ENCODE results near the gene MINDY4.

Gene MINDY4

GRCh38 chr7:30874656-30875302 lies 103.6 kb downstream of the MINDY4 start:
- no peak for DNase-seq (ENCODE audit: low read depth in 2 of 3, low spot score in 2 of 3)

GRCh38 chr7:30877015-30877769 lies 106.0 kb downstream of the MINDY4 start:
- no peak for DNase-seq (ENCODE audit: low read depth in 2 of 3, low spot score in 2 of 3)

GRCh38 chr7:30877993-30878392 lies 106.8 kb downstream of the MINDY4 start:
- no peak for DNase-seq (ENCODE audit: low read depth in 2 of 3, low spot score in 2 of 3)

GRCh38 chr7:30879139-30880124 lies 108.2 kb downstream of the MINDY4 start:
- DNase-seq (ENCODE audit: low read depth in 2 of 3, low spot score in 2 of 3), result no peak

- DNase-seq (ENCODE audit: low read depth in 2 of 3, low spot score in 2 of 3), result no peak
These were observed 109.0 kb downstream of the MINDY4 start for GRCh38 chr7:30880125-30880720.

- no peak for DNase-seq (ENCODE audit: low read depth in 2 of 3, low spot score in 2 of 3)
These were observed 109.7 kb downstream of the MINDY4 start for GRCh38 chr7:30880941-30881340.

- DNase-seq (ENCODE audit: low read depth in 2 of 3, low spot score in 2 of 3), result no peak
These were observed 110.2 kb downstream of the MINDY4 start for GRCh38 chr7:30881448-30881847.

GRCh38 chr7:30884881-30885280 lies 113.7 kb downstream of the MINDY4 start:
- no peak for DNase-seq (ENCODE audit: low read depth in 2 of 3, low spot score in 2 of 3)

- no peak for DNase-seq (ENCODE audit: low read depth in 2 of 3, low spot score in 2 of 3)
These were observed 115.4 kb downstream of the MINDY4 start for GRCh38 chr7:30886608-30887011.

GRCh38 chr7:30887464-30887872 lies 116.3 kb downstream of the MINDY4 start:
- no peak for DNase-seq (ENCODE audit: low read depth in 2 of 3, low spot score in 2 of 3)

- no peak for DNase-seq (ENCODE audit: low read depth in 2 of 3, low spot score in 2 of 3)
These were observed 117.5 kb downstream of the MINDY4 start for GRCh38 chr7:30888747-30889146.

- DNase-seq (ENCODE audit: low read depth in 2 of 3, low spot score in 2 of 3), result no peak
These were observed 119.0 kb downstream of the MINDY4 start for GRCh38 chr7:30890226-30890625.

- no peak for DNase-seq (ENCODE audit: low read depth in 2 of 3, low spot score in 2 of 3)
These were observed 122.1 kb downstream of the MINDY4 start for GRCh38 chr7:30893357-30893756.

- DNase-seq (ENCODE audit: low read depth in 2 of 3, low spot score in 2 of 3), result no peak
These were observed 122.8 kb downstream of the MINDY4 start for GRCh38 chr7:30894009-30894408.

- DNase-seq (ENCODE audit: low read depth in 2 of 3, low spot score in 2 of 3), result no peak
These were observed 123.8 kb downstream of the MINDY4 start for GRCh38 chr7:30894866-30895605.

GRCh38 chr7:30896036-30896435 lies 124.8 kb downstream of the MINDY4 start:
- no peak for DNase-seq (ENCODE audit: low read depth in 2 of 3, low spot score in 2 of 3)

- no peak for DNase-seq (ENCODE audit: low read depth in 2 of 3, low spot score in 2 of 3)
These were observed 125.8 kb downstream of the MINDY4 start for GRCh38 chr7:30896783-30897637.

- no peak for DNase-seq (ENCODE audit: low read depth in 2 of 3, low spot score in 2 of 3)
These were observed 126.6 kb downstream of the MINDY4 start for GRCh38 chr7:30897770-30898169.

- no peak for DNase-seq (ENCODE audit: low read depth in 2 of 3, low spot score in 2 of 3)
These were observed 127.2 kb downstream of the MINDY4 start for GRCh38 chr7:30898411-30898810.

GRCh38 chr7:30899066-30899465 lies 127.8 kb downstream of the MINDY4 start:
- no peak for DNase-seq (ENCODE audit: low read depth in 2 of 3, low spot score in 2 of 3)
